K562 (cell line): ENCODE data around the gene APOL3.

Source experiments
- ZNF3 ChIP-seq: fragments of 250-450 bp; sonication (Bioruptor Pico); IDR thresholded peaks from 2 replicates; pipeline ENCODE4 v1.5.0; 2021; ENCODE audit warnings: mild to moderate bottlenecking, moderate library complexity
- ZNF75A ChIP-seq: fragments of 450-650 bp; formaldehyde crosslinking; IDR thresholded peaks from 2 replicates; pipeline ENCODE4 v1.4.0; 2020; ENCODE audit warnings: mild to moderate bottlenecking
- TF ChIP-seq, protein P1 (sequence below): fragments of 450-650 bp; conservative IDR thresholded peaks from 2 replicates; pipeline ENCODE4 v1.6.1; 2016; ENCODE audit warnings: missing genetic modification characterization, low read depth, mild to moderate bottlenecking, missing compliant biosample characterization, moderate library complexity

DNA sequence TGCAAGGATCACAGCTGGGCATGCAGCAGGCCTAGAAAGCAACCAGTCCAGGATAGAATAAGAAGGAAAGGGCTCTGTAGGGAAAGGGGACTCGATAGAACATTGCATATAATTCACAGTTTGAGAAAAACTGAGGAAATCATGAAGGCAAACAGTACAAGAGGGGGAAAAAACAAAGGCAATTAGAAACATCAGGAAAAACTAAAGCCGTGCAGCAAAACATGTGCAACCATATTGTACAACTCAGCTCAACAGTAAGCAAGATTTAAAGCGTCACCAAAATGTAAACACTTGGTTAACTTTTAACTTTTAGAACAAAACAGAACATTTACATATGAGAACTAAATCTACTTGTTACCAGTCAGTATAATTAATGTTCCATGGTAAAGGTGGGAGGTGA is 8.5 kb downstream of the APOL3 start:
- TF ChIP-seq, protein P1, sequence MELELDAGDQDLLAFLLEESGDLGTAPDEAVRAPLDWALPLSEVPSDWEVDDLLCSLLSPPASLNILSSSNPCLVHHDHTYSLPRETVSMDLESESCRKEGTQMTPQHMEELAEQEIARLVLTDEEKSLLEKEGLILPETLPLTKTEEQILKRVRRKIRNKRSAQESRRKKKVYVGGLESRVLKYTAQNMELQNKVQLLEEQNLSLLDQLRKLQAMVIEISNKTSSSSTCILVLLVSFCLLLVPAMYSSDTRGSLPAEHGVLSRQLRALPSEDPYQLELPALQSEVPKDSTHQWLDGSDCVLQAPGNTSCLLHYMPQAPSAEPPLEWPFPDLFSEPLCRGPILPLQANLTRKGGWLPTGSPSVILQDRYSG (tag), result no peak
- TF ChIP-seq ZNF3 (no peak), ZNF75A (CRISPR knock-in tag) (no peak)
